ENCODE measurements around the gene PDYN.

PDYN gene

GRCh38 chr20:1951436-1952115, 42.3 kb downstream of the PDYN start:
- no peak for DNase-seq (ENCODE audit: low spot score)

GRCh38 chr20:1950836-1951235, 43.0 kb downstream of the PDYN start:
- no peak overlapping the region for H3K27ac Mint-ChIP-seq

More at GRCh38 chr20:1951436-1952115, 42.3 kb downstream of the PDYN start:
- H3K27me3 Mint-ChIP-seq (ENCODE audit: low read depth), result peaks cover 22% of the 10 kb centered on the region
- H3K27ac Mint-ChIP-seq, result no peak overlapping the region
- H3K4me3 Mint-ChIP-seq, result no peak overlapping the region
- no peaks in the 10 kb centered on the region for H3K9me3 Mint-ChIP-seq
- no peaks in the 10 kb centered on the region for H3K36me3 Mint-ChIP-seq (ENCODE audit: low read depth)
- no peaks in the 10 kb centered on the region for H3K4me1 Mint-ChIP-seq (ENCODE audit: low read depth)

GRCh38 chr20:1949347-1950100, 44.3 kb downstream of the PDYN start:
- peaks cover 31% of the 10 kb centered on the region for H3K27me3 Mint-ChIP-seq (ENCODE audit: low read depth)
- no peak overlapping the region for H3K4me3 Mint-ChIP-seq
- no peaks in the 10 kb centered on the region for H3K4me1 Mint-ChIP-seq (ENCODE audit: low read depth)
- H3K9me3 Mint-ChIP-seq, result no peaks in the 10 kb centered on the region
- no peaks in the 10 kb centered on the region for H3K36me3 Mint-ChIP-seq (ENCODE audit: low read depth)
- DNase-seq (ENCODE audit: low spot score), result no peak
- H3K27ac Mint-ChIP-seq, result no peak overlapping the region

More at GRCh38 chr20:1950836-1951235, 43.0 kb downstream of the PDYN start:
- no peak overlapping the region for H3K4me3 Mint-ChIP-seq
- no peaks in the 10 kb centered on the region for H3K36me3 Mint-ChIP-seq (ENCODE audit: low read depth)
- DNase-seq (ENCODE audit: low spot score), result no peak
- H3K27me3 Mint-ChIP-seq (ENCODE audit: low read depth), result peaks cover 25% of the 10 kb centered on the region
- H3K4me1 Mint-ChIP-seq (ENCODE audit: low read depth), result no peaks in the 10 kb centered on the region
- H3K9me3 Mint-ChIP-seq, result no peaks in the 10 kb centered on the region

- H3K9me3 Mint-ChIP-seq, result no peaks in the 10 kb centered on the region
- no peaks in the 10 kb centered on the region for H3K4me1 Mint-ChIP-seq (ENCODE audit: low read depth)
- no peaks in the 10 kb centered on the region for H3K36me3 Mint-ChIP-seq (ENCODE audit: low read depth)
- no peak overlapping the region for H3K27ac Mint-ChIP-seq
- H3K4me3 Mint-ChIP-seq, result no peak overlapping the region
- DNase-seq (ENCODE audit: low spot score), result no peak
- peaks cover 37% of the 10 kb centered on the region for H3K27me3 Mint-ChIP-seq (ENCODE audit: low read depth)
Measured at GRCh38 chr20:1947535-1947846, 46.4 kb downstream of the PDYN start.

- Mint-ChIP-seq H3K36me3 (ENCODE audit: low read depth) (no peaks in the 10 kb centered on the region), H3K9me3 (no peaks in the 10 kb centered on the region), H3K27me3 (ENCODE audit: low read depth) (peaks cover 37% of the 10 kb centered on the region), H3K4me1 (ENCODE audit: low read depth) (no peaks in the 10 kb centered on the region), H3K27ac (no peak overlapping the region), H3K4me3 (no peak overlapping the region)
- DNase-seq (ENCODE audit: low spot score), result no peak
Measured at GRCh38 chr20:1946762-1947534, 46.9 kb downstream of the PDYN start.

GRCh38 chr20:1946442-1946761, 47.5 kb downstream of the PDYN start:
- H3K4me3 Mint-ChIP-seq, result no peak overlapping the region
- H3K27me3 Mint-ChIP-seq (ENCODE audit: low read depth), result peaks cover 37% of the 10 kb centered on the region
- no peaks in the 10 kb centered on the region for H3K9me3 Mint-ChIP-seq

GRCh38 chr20:1945660-1946059, 48.2 kb downstream of the PDYN start:
- H3K36me3 Mint-ChIP-seq (ENCODE audit: low read depth), result no peaks in the 10 kb centered on the region
- no peaks in the 10 kb centered on the region for H3K4me1 Mint-ChIP-seq (ENCODE audit: low read depth)
- H3K27ac Mint-ChIP-seq, result no peak overlapping the region
- H3K9me3 Mint-ChIP-seq, result no peaks in the 10 kb centered on the region
- no peak for DNase-seq (ENCODE audit: low spot score)
- no peak overlapping the region for H3K4me3 Mint-ChIP-seq
- peaks cover 37% of the 10 kb centered on the region for H3K27me3 Mint-ChIP-seq (ENCODE audit: low read depth)

More at GRCh38 chr20:1946442-1946761, 47.5 kb downstream of the PDYN start:
- Mint-ChIP-seq H3K4me1 (ENCODE audit: low read depth) (no peaks in the 10 kb centered on the region), H3K27ac (no peak overlapping the region), H3K36me3 (ENCODE audit: low read depth) (no peaks in the 10 kb centered on the region)
- DNase-seq (ENCODE audit: low spot score), result no peak

- H3K4me1 Mint-ChIP-seq (ENCODE audit: low read depth), result no peaks in the 10 kb centered on the region
- H3K4me3 Mint-ChIP-seq, result no peak overlapping the region
- H3K27me3 Mint-ChIP-seq (ENCODE audit: low read depth), result peaks cover 37% of the 10 kb centered on the region
- no peak overlapping the region for H3K27ac Mint-ChIP-seq
- DNase-seq (ENCODE audit: low spot score), result no peak
- H3K9me3 Mint-ChIP-seq, result no peaks in the 10 kb centered on the region
- H3K36me3 Mint-ChIP-seq (ENCODE audit: low read depth), result no peaks in the 10 kb centered on the region
Measured at GRCh38 chr20:1945134-1945618, 48.7 kb downstream of the PDYN start.

GRCh38 chr20:1944345-1945091, 49.3 kb downstream of the PDYN start:
- H3K4me1 Mint-ChIP-seq (ENCODE audit: low read depth), result no peaks in the 10 kb centered on the region

GRCh38 chr20:1943275-1944002, 50.4 kb downstream of the PDYN start:
- Mint-ChIP-seq H3K4me3 (no peak overlapping the region), H3K27me3 (ENCODE audit: low read depth) (peaks cover 28% of the 10 kb centered on the region), H3K27ac (no peak overlapping the region), H3K4me1 (ENCODE audit: low read depth) (no peaks in the 10 kb centered on the region), H3K36me3 (ENCODE audit: low read depth) (no peaks in the 10 kb centered on the region), H3K9me3 (no peaks in the 10 kb centered on the region)
- no peak for DNase-seq (ENCODE audit: low spot score)

More at GRCh38 chr20:1944345-1945091, 49.3 kb downstream of the PDYN start:
- H3K9me3 Mint-ChIP-seq, result no peaks in the 10 kb centered on the region
- no peak overlapping the region for H3K27ac Mint-ChIP-seq
- H3K36me3 Mint-ChIP-seq (ENCODE audit: low read depth), result no peaks in the 10 kb centered on the region
- no peak for DNase-seq (ENCODE audit: low spot score)
- H3K4me3 Mint-ChIP-seq, result no peak overlapping the region
- H3K27me3 Mint-ChIP-seq (ENCODE audit: low read depth), result peaks cover 34% of the 10 kb centered on the region

DNA sequence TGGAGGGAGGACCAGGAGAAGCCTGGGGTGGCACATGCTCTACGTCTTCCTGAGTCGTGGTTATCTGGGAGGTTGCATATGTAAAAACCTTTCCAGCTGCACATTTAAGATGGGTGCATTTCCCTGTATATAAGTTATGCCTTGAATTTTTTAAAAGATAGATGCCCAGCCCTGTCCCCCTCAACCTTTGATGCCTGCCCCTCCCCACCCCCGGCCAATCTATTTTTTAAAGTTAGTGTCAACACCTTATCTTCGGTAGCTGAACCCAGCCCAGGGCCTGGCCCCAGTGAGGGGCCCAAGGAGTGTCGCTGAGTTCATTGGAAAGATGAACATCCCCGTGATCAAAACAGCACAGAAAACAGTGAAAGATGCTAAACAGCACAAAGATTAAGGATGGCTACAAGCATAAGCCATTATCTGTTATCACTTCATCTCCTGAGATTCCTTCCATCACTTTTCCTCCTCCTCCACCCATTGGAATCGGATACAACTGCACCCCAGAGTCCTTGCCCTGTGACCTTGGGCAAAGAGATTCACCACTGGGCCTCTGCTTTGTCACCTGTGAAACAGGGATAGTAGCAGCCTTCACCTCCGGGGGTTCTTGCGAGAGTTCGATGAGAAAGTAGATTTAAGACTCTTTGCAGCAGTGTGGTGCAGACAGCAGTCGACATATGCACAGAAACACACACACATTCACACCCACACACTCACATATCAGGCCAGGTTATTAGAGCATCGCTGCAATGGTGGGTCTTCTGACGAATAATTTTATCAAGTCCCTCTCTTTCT, 51.2 kb downstream of the PDYN start:
- Mint-ChIP-seq H3K36me3 (ENCODE audit: low read depth) (no peaks in the 10 kb centered on the region), H3K27ac (no peak overlapping the region), H3K9me3 (no peaks in the 10 kb centered on the region), H3K4me1 (ENCODE audit: low read depth) (no peaks in the 10 kb centered on the region), H3K27me3 (ENCODE audit: low read depth) (peaks cover 23% of the 10 kb centered on the region), H3K4me3 (no peak overlapping the region)
- DNase-seq (ENCODE audit: low spot score), result no peak

DNA sequence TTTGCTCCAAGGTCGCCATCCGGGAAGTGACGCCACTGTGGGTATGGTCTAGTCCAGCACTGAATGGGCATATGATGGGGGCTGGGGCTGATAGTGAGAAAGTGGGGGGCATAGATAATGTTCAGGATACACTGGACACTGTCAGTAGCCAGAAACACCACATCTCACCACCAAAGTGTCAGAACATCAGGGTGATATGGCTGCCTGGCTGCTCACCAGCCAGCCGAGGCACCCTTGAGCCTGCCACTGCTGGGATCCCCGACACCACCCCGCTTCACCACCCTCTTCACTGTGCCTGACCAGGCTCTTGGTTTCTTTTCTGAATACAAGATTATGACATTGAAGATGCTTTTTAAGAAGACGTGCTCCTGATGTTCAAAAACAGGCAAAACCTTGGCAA, 51.8 kb downstream of the PDYN start:
- no peaks in the 10 kb centered on the region for H3K9me3 Mint-ChIP-seq
- DNase-seq (ENCODE audit: low spot score), result no peak
- peaks cover 20% of the 10 kb centered on the region for H3K27me3 Mint-ChIP-seq (ENCODE audit: low read depth)
- H3K36me3 Mint-ChIP-seq (ENCODE audit: low read depth), result no peaks in the 10 kb centered on the region
- no peak overlapping the region for H3K4me3 Mint-ChIP-seq
- no peaks in the 10 kb centered on the region for H3K4me1 Mint-ChIP-seq (ENCODE audit: low read depth)
- H3K27ac Mint-ChIP-seq, result no peak overlapping the region
